Suprapubic skin (tissue), 4 donors: ENCODE results near the gene CRYL1.

Experiments used
- POLR2A ChIP-seq, 2 donors: fragments of 450-650 bp; IDR thresholded peaks; one replicate each; pipeline ENCODE4 v1.6.1; 2017; ENCODE audit warnings: antibody characterized with exemption in 2 of 2, mild to moderate bottlenecking in 2 of 2, moderate library complexity in 2 of 2
- POLR2AphosphoS5 ChIP-seq, 3 donors: sonication (generic); formaldehyde crosslinking; IDR thresholded peaks; one replicate each; pipeline ENCODE4 v1.6.1; 2017; ENCODE audit warnings: antibody characterized with exemption in 3 of 3
- TF ChIP-seq, protein P1 (sequence below), 2 donors: fragments of 200-600 bp in 1 of 2; fragments of 450-650 bp in 1 of 2; sonication (generic) in 1 of 2; IDR thresholded peaks; one replicate each; pipeline ENCODE4 v1.5.1; 2016 to 2019; ENCODE audit warnings: antibody characterized with exemption in 2 of 2, mild to moderate bottlenecking in 1 of 2, moderate library complexity in 1 of 2

DNA sequence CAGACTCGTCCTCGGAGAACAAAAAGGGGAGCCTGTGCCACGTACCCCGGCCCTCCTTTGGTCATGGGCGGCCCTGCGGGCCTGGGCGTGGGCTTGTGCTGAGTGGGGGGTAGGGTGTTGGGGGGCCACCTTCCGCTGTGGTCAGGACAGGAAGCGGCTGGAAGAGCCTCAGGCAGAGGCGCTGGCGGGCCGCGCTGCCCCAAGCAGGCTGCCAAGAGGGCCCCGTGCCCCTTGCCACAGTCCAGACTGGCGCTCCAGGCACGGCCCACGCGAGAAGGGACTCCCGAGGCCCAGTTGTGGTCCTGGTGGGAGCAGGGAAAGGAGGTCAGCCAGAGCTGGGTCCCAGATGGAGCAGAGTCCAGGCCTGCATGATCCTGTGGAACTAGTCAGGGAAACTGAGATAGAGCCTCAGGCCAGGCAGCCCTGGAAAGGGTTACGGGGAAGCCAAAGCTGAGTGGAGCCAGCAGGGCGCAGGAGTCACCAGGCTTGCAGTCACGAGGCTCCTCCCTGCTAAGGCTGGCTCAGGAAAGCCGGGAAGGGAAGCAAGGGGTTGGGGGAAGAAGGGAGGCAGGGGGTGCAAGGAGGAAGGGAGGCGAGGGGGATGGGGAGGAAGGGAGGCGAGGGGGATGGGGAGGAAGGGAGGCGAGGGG, 135.0 kb downstream of the CRYL1 start:
- TF ChIP-seq, protein P1, sequence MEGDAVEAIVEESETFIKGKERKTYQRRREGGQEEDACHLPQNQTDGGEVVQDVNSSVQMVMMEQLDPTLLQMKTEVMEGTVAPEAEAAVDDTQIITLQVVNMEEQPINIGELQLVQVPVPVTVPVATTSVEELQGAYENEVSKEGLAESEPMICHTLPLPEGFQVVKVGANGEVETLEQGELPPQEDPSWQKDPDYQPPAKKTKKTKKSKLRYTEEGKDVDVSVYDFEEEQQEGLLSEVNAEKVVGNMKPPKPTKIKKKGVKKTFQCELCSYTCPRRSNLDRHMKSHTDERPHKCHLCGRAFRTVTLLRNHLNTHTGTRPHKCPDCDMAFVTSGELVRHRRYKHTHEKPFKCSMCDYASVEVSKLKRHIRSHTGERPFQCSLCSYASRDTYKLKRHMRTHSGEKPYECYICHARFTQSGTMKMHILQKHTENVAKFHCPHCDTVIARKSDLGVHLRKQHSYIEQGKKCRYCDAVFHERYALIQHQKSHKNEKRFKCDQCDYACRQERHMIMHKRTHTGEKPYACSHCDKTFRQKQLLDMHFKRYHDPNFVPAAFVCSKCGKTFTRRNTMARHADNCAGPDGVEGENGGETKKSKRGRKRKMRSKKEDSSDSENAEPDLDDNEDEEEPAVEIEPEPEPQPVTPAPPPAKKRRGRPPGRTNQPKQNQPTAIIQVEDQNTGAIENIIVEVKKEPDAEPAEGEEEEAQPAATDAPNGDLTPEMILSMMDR (IDR thresholded peaks at IDR 0.05), result no peak
- TF ChIP-seq POLR2A (IDR thresholded peaks at IDR 0.05), result no peak
- TF ChIP-seq POLR2AphosphoS5 (IDR thresholded peaks at IDR 0.05), result no peak
